Measurements from ENCODE around the gene TCEA2. TPM values are rescaled to one million over a fixed set of nuclear protein-coding genes. Genes with fewer than 3 reads are reported as not detected.

TCEA2 gene
- total RNA-seq, 1 donor from 2014 or later, result 23.2 TPM

DNA sequence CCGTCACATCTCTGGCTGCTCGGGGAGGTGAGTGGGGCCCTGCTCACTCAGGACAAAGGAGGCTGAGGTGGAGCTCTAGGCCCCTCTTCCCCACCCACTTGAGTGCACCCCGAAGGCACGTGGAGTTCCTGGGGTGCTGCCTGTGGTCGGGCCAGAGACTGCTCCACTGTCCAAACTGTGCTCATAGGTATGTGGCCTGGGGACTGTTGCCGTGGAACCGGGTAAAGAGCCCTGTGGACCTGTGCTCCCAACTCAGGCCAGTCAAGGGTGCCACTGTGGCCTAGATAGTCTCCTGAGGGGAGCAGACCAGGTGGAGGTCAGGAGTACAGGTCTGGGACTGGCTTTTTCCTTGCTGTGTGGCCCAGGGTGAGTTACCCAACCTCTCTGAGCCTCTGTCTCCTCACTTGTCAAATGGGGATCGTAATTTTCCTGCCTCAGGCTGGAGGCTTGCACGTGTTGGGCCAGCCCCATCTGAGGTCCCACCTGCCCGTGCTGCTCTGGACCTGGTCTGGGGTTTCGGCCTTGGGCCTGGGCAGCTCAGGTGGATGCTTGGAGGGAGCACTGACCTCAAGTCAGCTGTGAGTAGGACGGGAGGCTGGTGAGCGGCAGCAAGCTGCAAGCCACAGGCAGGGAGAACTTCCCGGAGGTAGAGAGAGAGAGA lies 56.8 kb downstream of the TCEA2 start:
- no peak overlapping the region for H3K27ac ChIP-seq
- TF ChIP-seq EZH2phosphoT487 (IDR thresholded peaks at IDR 0.05) (no peak), EZH2 (IDR thresholded peaks at IDR 0.05) (no peak)
- TF ChIP-seq, protein P1, sequence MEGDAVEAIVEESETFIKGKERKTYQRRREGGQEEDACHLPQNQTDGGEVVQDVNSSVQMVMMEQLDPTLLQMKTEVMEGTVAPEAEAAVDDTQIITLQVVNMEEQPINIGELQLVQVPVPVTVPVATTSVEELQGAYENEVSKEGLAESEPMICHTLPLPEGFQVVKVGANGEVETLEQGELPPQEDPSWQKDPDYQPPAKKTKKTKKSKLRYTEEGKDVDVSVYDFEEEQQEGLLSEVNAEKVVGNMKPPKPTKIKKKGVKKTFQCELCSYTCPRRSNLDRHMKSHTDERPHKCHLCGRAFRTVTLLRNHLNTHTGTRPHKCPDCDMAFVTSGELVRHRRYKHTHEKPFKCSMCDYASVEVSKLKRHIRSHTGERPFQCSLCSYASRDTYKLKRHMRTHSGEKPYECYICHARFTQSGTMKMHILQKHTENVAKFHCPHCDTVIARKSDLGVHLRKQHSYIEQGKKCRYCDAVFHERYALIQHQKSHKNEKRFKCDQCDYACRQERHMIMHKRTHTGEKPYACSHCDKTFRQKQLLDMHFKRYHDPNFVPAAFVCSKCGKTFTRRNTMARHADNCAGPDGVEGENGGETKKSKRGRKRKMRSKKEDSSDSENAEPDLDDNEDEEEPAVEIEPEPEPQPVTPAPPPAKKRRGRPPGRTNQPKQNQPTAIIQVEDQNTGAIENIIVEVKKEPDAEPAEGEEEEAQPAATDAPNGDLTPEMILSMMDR (IDR thresholded peaks at IDR 0.05), result no peak
- H3K27ac Mint-ChIP-seq, result no peak overlapping the region
- no peak for DNase-seq (ENCODE audit: low spot score)
- H3K9me3 ChIP-seq (ENCODE audit: low read depth), result no peaks in the 10 kb centered on the region
- H2AFZ ChIP-seq (replicated peaks), result no peak overlapping the region
- no peaks in the 10 kb centered on the region for H3K4me1 ChIP-seq
- H4K20me1 ChIP-seq (ENCODE audit: low read depth), result no peaks in the 10 kb centered on the region
- H3K79me2 ChIP-seq (ENCODE audit: low read depth), result no peaks in the 10 kb centered on the region
- no peak overlapping the region for H3K4me3 ChIP-seq
- no peak overlapping the region for H3K9ac ChIP-seq
- H3K27me3 ChIP-seq, result peaks cover 32% of the 10 kb centered on the region
- H3K4me2 ChIP-seq, result no peak overlapping the region
- H3K9me3 Mint-ChIP-seq, result peaks cover 6% of the 10 kb centered on the region
- H3F3A ChIP-seq (ENCODE audit: low read depth), result no peaks in the 10 kb centered on the region
- no peak overlapping the region for H3K4me3 Mint-ChIP-seq
- no peaks in the 10 kb centered on the region for H3K36me3 ChIP-seq
- H3K27me3 Mint-ChIP-seq (ENCODE audit: insufficient read depth, low read depth), result peaks cover 23% of the 10 kb centered on the region
- no peaks in the 10 kb centered on the region for H3K36me3 Mint-ChIP-seq
- H3K4me1 Mint-ChIP-seq, result peaks cover 5% of the 10 kb centered on the region

DNA sequence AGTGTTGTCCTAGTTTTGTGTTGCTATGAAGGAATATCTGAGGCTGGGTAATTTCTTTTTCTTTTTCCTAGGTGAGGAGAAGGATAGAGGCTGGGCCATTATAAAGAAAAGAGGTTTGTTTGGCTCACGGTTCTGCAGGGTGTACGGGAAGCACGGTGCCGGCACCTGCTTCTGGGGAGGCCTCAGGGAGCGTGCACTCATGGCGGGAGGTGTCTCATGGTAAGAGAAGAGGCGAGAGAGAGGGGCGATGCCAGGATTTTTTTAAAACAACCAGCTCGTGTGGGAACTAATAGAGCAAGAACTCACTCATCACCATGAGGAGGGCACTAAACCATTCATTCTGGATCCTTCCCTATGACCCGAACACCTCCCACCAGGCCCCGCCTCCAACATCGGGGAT lies 58.6 kb downstream of the TCEA2 start:
- H3K27me3 ChIP-seq, result peaks cover 32% of the 10 kb centered on the region
- H3K4me1 ChIP-seq, result no peaks in the 10 kb centered on the region
- H3K4me2 ChIP-seq, result no peak overlapping the region
- H3K9ac ChIP-seq, result no peak overlapping the region
- H3K36me3 Mint-ChIP-seq, result no peaks in the 10 kb centered on the region
- H3K27ac ChIP-seq, result no peak overlapping the region
- peaks cover 6% of the 10 kb centered on the region for H3F3A ChIP-seq (ENCODE audit: low read depth)
- H3K79me2 ChIP-seq (ENCODE audit: low read depth), result no peaks in the 10 kb centered on the region
- TF ChIP-seq EZH2 (IDR thresholded peaks at IDR 0.05) (no peak), EZH2phosphoT487 (IDR thresholded peaks at IDR 0.05) (no peak)
- TF ChIP-seq, protein P1 (IDR thresholded peaks at IDR 0.05), result no peak
- no peak overlapping the region for H2AFZ ChIP-seq (replicated peaks)
- H3K27ac Mint-ChIP-seq, result no peak overlapping the region
- peaks cover 6% of the 10 kb centered on the region for H3K9me3 Mint-ChIP-seq
- H3K4me1 Mint-ChIP-seq, result peaks cover 5% of the 10 kb centered on the region
- no peaks in the 10 kb centered on the region for H3K9me3 ChIP-seq (ENCODE audit: low read depth)
- no peaks in the 10 kb centered on the region for H4K20me1 ChIP-seq (ENCODE audit: low read depth)
- H3K4me3 Mint-ChIP-seq, result no peak overlapping the region
- H3K36me3 ChIP-seq, result no peaks in the 10 kb centered on the region
- no peak for DNase-seq (ENCODE audit: low spot score)
- H3K27me3 Mint-ChIP-seq (ENCODE audit: insufficient read depth, low read depth), result peaks cover 19% of the 10 kb centered on the region
- no peak overlapping the region for H3K4me3 ChIP-seq

Small RNAs within 50 kb of the gene (microRNA-seq; reads per million reads assigned to microRNA genes)
- gene MIR6813, result not detected

Small RNAs within 50 kb of the gene (small RNA-seq; reads per million reads assigned to genes)
- gene AL355803.1, result not detected
- gene MIR6813, result not detected

Other genes with a start within 250 kb of the TCEA2 start
- 8.1 and 13.9 TPM in 2 replicates for gene ZBTB46, start 231.9 kb upstream of the TCEA2 start, total RNA-seq (ENCODE audit: low replicate concordance)
- gene ABHD16B, start 201.7 kb upstream of the TCEA2 start, total RNA-seq (ENCODE audit: low replicate concordance), result not detected in 2 replicates
- 66.6 and 80.1 TPM in 2 replicates for gene TPD52L2, start 197.9 kb upstream of the TCEA2 start, total RNA-seq (ENCODE audit: low replicate concordance)
- 17.2 and 37.9 TPM in 2 replicates for gene DNAJC5, start 168.1 kb upstream of the TCEA2 start, total RNA-seq (ENCODE audit: low replicate concordance)
- gene UCKL1, start 106.8 kb upstream of the TCEA2 start, total RNA-seq (ENCODE audit: low replicate concordance), result 10.8 and 22.7 TPM in 2 replicates
- gene ZNF512B, start 93.3 kb upstream of the TCEA2 start, total RNA-seq (ENCODE audit: low replicate concordance), result 2.9 and 11.4 TPM in 2 replicates
- 0.19 and 4.9 TPM in 2 replicates for gene SAMD10, start 83.6 kb upstream of the TCEA2 start, total RNA-seq (ENCODE audit: low replicate concordance)
- 51.9 and 77.0 TPM in 2 replicates for gene PRPF6, start 82.1 kb upstream of the TCEA2 start, total RNA-seq (ENCODE audit: low replicate concordance)
- 0.04 and 0.96 TPM in 2 replicates for gene C20orf204, start 27.0 kb upstream of the TCEA2 start, total RNA-seq (ENCODE audit: low replicate concordance)
- not detected in 2 replicates for gene SOX18, start 13.6 kb upstream of the TCEA2 start, total RNA-seq (ENCODE audit: low replicate concordance)
- 2.0 and 11.0 TPM in 2 replicates for gene RGS19, start 16.3 kb downstream of the TCEA2 start, total RNA-seq (ENCODE audit: low replicate concordance)
- gene OPRL1, start 16.9 kb downstream of the TCEA2 start, total RNA-seq (ENCODE audit: low replicate concordance), result 1.3 and 3.3 TPM in 2 replicates
- gene LKAAEAR1, start 21.2 kb downstream of the TCEA2 start, total RNA-seq (ENCODE audit: low replicate concordance), result 0.99 TPM in 1 of 2 replicates, not detected in the other
- not detected in 2 replicates for gene NPBWR2, start 44.4 kb downstream of the TCEA2 start, total RNA-seq (ENCODE audit: low replicate concordance)
- 1.2 and 1.5 TPM in 2 replicates for gene MYT1, start 101.3 kb downstream of the TCEA2 start, total RNA-seq (ENCODE audit: low replicate concordance)
- 101 and 105 TPM in 2 replicates for gene PCMTD2, start 192.6 kb downstream of the TCEA2 start, total RNA-seq (ENCODE audit: low replicate concordance)

Data from neural progenitor cell (in vitro differentiated cells).